Stimulated activated CD8-positive, alpha-beta memory T cell treated with anti-CD3 and anti-CD28 coated beads, Interleukin-7, amount 100 ng/mL, for 4 hours (primary cell): ENCODE results near the gene ERG28.
"Not testable (repeated sequence)": the region's sequence is repeated elsewhere in the genome, so short reads cannot be mapped to it uniquely, and the experiment has no call there.

ENCODE experiments used
- DNase-seq, 2 donors: peaks; one replicate each; pipeline ENCODE4 v3.0.0-alpha.2; 2020; ENCODE audit warnings: low read depth in 2 of 2

The ERG28 gene

GRCh38 chr14:75625034-75625433, 35.6 kb downstream of the ERG28 start:
- no peak for DNase-seq

DNA sequence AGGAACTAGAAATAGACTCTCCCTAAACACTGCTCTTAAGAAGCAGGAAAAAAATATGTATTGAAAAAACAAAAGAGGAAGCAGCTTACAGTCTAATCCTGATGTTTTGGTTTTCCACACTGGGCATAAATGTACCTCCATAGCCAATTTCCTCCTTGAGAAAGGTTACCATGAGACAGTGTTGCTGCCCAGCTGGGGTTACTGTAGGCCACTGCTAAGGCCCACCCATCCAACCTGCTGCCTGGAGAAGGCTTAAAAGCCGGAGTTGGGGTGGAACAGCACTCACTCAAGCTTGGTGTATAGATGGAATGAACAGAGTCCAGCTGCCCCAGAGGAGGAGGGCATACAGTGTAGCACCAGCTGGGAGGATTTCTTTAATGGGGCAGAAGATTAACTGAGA, 41.1 kb downstream of the ERG28 start:
- no peak for DNase-seq

GRCh38 chr14:75615200-75615599, 45.5 kb downstream of the ERG28 start:
- DNase-seq = no peak

DNA sequence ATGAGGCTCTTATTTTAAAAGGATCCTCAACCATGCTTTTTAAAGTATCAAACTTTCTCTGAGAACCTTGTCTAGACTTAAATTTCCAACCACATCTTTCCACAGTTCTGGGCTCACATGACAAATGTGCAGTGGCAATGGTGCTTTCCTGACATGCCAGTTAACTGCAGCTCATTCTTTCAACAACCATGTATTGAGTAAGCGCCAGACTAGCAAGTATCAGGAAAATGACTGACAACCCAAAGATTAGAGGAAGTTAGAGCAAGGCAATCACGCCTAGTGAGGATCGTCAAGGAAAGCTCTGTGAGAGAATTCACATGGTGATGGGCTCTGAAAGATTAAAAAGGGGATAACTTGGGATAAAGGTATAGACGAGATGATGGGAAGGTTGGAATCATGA, 46.5 kb downstream of the ERG28 start:
- DNase-seq = no peak

- DNase-seq = no peak
Observed at GRCh38 chr14:75612157-75612556, 48.5 kb downstream of the ERG28 start.

- no peak for DNase-seq
Observed at GRCh38 chr14:75610834-75611233, 49.8 kb downstream of the ERG28 start.

GRCh38 chr14:75609606-75610475, 50.8 kb downstream of the ERG28 start:
- DNase-seq = no peak

GRCh38 chr14:75609116-75609515, 51.6 kb downstream of the ERG28 start:
- DNase-seq = no peak

DNA sequence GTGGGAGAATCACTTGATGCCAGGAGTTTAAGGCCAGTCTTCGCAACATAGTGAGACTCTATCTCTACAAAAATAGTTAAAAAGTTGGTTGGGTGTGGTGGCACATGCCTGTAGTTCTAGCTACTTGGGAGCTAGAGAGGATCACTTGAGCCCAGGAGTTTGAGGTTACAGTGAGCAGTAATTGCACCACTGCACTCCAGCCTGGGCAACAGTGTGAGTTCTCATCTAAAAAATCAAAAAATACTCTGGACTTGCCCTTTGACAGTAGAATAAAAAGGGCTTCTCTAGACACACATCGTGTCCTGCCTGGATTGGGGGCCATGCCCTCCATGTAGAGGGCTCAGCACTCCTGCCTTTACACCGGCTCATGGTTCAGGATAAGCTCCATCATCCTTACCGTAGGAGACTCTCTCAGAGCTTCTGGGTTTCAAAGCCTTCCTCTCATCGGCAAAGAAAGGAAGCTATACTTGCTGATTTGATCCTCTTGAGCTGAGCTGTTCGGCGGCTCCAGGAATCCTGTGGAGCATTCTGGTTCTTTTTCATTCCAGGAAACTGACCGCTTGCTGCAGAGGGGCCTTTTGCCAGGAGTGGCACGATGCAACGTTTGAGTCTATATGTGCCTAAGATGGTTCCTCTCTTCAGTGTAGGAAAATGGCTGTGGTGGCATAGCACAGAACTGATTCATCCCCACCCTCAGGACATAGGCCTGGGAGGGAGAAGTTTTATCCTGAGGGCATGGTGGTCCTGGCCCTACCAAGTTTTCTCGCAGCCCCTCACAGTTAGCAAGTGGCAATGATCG, 52.6 kb downstream of the ERG28 start:
- no peak for DNase-seq

DNA sequence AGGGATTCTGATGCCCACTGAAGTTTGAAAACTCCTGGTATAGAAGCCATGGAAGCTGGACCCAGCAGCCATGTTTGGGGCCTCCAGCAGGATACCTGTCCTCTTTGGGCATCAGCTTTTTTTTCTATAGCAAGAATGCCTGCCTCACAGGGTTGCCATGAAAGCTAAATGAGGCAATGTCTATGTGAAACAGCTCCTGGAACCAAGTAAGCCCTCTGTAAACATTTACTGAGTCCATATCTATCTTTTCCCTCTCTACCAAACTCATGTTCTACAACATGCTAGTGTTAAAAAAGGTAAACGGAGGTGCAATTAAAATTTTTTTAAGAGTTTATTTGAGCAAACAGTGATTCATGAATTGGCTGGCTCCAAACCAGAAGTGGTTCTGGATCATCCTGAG, 53.6 kb downstream of the ERG28 start:
- no peak for DNase-seq

DNA sequence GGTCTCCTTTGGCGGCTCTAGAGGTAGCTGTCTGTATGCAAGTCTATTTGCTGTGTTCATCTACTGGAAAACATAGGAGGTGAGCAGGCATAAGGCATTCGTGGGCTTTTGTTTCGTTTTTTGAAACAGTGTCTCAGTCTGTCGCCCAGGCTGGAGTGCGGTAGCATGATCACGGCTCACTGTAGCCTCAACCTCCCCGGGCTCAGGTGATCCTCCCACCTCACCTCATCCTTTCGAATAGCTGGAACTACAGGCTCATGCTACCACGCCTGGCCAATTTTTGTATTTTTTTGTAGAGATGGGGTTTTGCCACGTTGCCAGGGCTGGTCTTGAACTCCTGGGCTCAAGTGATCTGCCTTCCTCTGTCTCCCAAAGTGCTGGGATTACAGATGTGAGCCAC, 54.8 kb downstream of the ERG28 start:
- DNase-seq = no peak

DNA sequence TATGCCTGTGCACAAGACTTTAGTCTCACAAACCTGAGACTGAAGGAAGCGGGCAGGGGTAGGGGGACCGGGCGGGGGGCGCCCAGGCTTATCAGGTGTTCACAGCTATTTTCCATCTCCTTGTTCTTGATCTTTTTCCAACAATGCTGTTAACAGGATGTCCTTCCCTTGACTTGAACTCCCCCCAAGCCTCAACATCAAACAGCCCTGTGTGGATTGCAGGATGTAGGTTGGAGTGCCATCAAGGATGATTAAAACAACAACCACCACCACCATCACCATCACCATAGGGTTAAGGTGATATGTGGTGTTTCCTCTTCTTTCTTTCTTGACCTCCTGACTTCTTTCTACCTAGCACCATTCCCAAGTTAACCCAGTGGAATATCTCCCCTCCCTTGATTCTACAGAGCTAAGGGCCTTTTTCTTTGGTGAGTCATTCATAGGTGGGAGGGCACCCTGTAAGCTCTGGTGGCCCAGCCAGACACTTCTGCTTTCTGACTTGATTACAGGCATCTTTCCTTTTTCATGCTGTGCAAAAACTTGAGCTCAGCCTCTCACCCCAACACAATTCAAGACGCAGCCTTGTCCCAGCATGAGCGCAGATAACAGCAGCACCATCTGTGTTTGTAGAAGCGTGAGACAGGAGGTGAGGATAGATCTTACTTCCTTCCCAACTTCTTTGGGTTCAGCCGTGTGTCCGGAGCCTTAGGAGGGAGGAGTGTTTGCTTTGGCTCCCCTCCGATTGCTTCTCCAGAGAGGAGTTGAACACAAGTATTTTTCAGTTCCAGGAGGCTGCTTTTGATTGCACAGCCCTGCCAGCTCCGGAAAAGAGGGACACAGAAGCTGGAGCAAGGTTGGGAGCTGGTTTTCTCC, 55.5 kb downstream of the ERG28 start:
- DNase-seq = no peak

DNA sequence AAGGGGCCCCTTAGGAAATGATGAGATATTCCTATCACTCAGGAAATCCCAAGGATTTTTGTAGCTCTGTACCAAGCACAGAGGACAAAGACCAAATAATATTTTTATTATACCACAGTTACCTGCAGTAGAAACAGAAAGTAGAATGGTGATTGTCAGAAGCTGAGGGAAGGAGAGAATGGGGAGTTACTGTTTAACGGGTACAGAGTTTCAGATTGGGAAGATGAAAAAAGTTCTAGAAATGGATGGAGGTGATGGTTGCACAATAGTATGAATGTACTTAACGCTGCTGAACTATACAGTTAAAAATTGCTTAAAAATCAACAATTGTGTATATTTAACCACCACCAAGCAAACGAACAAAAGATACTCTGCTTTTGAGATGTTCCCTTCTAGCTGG, 58.2 kb downstream of the ERG28 start:
- no peak for DNase-seq

- not testable (repeated sequence) for DNase-seq
Observed at GRCh38 chr14:75601061-75601460, 59.6 kb downstream of the ERG28 start.

- not testable (repeated sequence) for DNase-seq
Observed at GRCh38 chr14:75600100-75600499, 60.6 kb downstream of the ERG28 start.
